Kidney epithelial cell (primary cell): ENCODE measurements around the gene EARS2. TPM values are rescaled to one million over a fixed set of nuclear protein-coding genes. Genes with fewer than 3 reads are reported as not detected.

Experiments used
- DNase-seq: peaks from one replicate; pipeline ENCODE4 v3.0.0-alpha.2; 2010; ENCODE audit warnings: low read depth
- H3K27me3 ChIP-seq: 2 replicates; pipeline ENCODE4 v1.6.0; 2011; ENCODE audit warnings: low read length; ENCODE audit not compliant: control insufficient read depth, insufficient read depth
- H3K36me3 ChIP-seq: 2 replicates; pipeline ENCODE4 v1.5.1; 2011; ENCODE audit warnings: low read length; ENCODE audit not compliant: control insufficient read depth, insufficient read depth
- H3K4me3 ChIP-seq: 2 replicates; pipeline ENCODE4 v1.5.1; 2011; ENCODE audit warnings: low read depth, mild to moderate bottlenecking, control low read depth, low read length
- total RNA-seq: library from RNA; depleted of rRNA; stranded (reverse); fragments of >200 nt; gene quantifications from 2 replicates; pipeline ENCODE4 v1.2.3, GENCODE V29; 2015
- TF ChIP-seq, protein P1 (sequence below): IDR thresholded peaks from 2 replicates; pipeline ENCODE4 v1.5.1; 2011; ENCODE audit warnings: mild to moderate bottlenecking, moderate library complexity, low read length, control low read depth, inconsistent platforms; ENCODE audit not compliant: insufficient read depth, poor library complexity, severe bottlenecking

Gene EARS2
- total RNA-seq, 1 donor from 2014 or later: 22.3 TPM

DNA sequence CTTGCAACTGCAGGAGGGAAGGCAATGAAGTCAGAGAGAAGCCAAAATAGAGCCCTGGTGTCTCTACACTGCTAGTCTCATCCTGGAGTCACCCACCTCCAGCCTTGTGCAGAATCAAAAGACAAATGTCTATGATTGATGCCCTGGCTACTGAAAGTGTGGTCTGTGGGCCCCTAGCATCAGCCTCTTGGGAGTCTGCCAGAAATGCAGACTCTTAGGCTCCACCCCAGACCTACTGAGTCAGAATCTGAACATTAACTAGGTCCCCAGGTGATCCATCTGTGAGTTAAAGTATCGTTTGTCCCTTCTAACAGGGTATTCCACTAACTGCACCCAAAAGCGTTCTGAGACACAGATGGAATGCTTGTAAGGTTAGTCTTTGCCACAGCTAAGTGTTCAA, 21.2 kb downstream of the EARS2 start:
- no peak for DNase-seq
- H3K4me3 ChIP-seq: no peak overlapping the region
- TF ChIP-seq, protein P1, sequence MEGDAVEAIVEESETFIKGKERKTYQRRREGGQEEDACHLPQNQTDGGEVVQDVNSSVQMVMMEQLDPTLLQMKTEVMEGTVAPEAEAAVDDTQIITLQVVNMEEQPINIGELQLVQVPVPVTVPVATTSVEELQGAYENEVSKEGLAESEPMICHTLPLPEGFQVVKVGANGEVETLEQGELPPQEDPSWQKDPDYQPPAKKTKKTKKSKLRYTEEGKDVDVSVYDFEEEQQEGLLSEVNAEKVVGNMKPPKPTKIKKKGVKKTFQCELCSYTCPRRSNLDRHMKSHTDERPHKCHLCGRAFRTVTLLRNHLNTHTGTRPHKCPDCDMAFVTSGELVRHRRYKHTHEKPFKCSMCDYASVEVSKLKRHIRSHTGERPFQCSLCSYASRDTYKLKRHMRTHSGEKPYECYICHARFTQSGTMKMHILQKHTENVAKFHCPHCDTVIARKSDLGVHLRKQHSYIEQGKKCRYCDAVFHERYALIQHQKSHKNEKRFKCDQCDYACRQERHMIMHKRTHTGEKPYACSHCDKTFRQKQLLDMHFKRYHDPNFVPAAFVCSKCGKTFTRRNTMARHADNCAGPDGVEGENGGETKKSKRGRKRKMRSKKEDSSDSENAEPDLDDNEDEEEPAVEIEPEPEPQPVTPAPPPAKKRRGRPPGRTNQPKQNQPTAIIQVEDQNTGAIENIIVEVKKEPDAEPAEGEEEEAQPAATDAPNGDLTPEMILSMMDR: no peak
- no peaks in the 10 kb centered on the region for H3K36me3 ChIP-seq
- no peaks in the 10 kb centered on the region for H3K27me3 ChIP-seq

- TF ChIP-seq, protein P1: no peak
- no peak overlapping the region for H3K4me3 ChIP-seq
- DNase-seq: no peak
- H3K36me3 ChIP-seq: no peaks in the 10 kb centered on the region
- no peaks in the 10 kb centered on the region for H3K27me3 ChIP-seq
These were observed 22.0 kb downstream of the EARS2 start for GRCh38 chr16:23534868-23535860.

GRCh38 chr16:23532448-23532847, 24.7 kb downstream of the EARS2 start:
- Histone ChIP-seq H3K27me3 (no peaks in the 10 kb centered on the region), H3K36me3 (no peaks in the 10 kb centered on the region), H3K4me3 (no peak overlapping the region)
- TF ChIP-seq, protein P1: no peak
- DNase-seq: no peak

DNA sequence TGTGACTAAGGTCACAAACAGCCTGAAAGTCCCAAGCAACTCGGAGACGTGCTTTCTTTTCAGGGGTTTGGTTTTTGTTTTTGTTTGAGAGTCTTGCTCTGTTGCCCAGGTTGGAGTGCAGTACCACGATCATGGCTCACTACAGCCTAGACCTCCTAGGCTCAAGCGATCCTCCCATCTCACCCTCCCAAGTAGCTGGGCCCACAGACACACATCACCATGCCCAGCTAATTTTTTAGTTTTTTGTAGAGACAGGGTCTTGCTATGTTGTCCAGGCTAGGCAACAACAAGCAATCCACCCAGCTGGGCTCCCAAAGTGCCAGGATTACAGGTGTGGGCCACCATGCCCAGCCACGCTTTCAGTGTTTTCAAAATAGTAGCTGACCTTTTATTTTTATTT, 27.1 kb downstream of the EARS2 start:
- no peak for DNase-seq
- Histone ChIP-seq H3K36me3 (no peaks in the 10 kb centered on the region), H3K27me3 (no peaks in the 10 kb centered on the region), H3K4me3 (no peak overlapping the region)
- TF ChIP-seq, protein P1: no peak

DNA sequence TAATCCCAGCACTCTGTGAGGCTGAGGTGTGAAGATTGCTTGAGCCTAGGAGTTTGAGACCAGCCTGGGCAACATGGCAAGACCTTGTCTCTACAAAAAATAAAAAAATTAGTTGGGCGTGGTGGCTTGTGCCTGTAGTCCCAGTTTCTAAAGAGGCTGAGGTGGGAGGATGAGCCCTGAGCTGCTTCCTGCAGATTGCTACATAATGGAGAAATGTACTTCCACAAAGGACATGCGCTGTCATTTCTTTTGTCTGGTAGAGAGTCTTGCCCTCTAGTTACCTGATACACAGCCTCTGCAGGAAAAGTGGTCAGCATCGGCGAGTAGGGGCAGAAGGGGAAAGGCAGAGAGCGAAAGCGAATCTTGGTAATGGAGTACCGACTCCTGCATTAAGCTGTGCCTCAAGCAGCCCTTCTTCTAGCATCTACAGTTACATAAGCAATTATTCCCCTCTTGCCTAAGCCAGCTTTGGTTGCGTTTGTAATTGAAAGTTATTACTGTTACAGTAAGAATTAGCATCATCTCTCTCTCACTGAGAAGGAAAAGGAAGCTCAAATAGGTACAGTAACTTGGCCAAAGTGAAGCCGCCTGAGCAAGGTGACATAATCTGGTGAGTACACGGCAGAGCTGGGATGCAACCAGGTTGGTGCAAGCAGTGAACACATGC, 28.4 kb downstream of the EARS2 start:
- H3K36me3 ChIP-seq: no peaks in the 10 kb centered on the region
- TF ChIP-seq, protein P1: no peak
- no peak overlapping the region for H3K4me3 ChIP-seq
- DNase-seq: no peak
- no peaks in the 10 kb centered on the region for H3K27me3 ChIP-seq
